SK-N-DZ (cell line): ENCODE results near the gene HNRNPA3.
"Not testable (repeated sequence)": the region's sequence is repeated elsewhere in the genome, so short reads cannot be mapped to it uniquely, and the experiment has no call there.

Source experiments
- DNase-seq: peaks from one replicate; pipeline ENCODE4 v3.0.0-alpha.2; 2015; ENCODE audit warnings: low spot score

HNRNPA3 gene

GRCh38 chr2:177232098-177232704 lies 19.6 kb downstream of the HNRNPA3 start:
- DNase-seq = no peak

DNA sequence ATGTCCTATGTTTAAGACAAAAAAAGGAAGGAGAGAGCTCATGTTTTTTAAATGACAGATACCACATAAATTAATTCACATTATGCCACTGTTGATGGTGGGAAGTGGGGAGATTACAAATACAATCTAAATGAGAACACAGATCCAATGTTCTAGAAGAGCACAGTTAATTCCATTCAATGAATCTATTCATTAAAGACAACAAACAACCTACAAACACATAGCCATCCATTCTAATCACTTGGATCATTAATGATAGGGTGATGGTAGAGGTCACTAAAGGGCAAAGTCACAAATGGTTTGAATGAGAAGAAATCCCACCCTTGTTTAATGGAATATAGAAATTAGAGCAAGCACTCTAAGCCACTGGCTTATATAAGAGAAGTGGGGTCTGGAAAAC lies 21.7 kb downstream of the HNRNPA3 start:
- DNase-seq = no peak

GRCh38 chr2:177235855-177236437 lies 23.4 kb downstream of the HNRNPA3 start:
- no peak for DNase-seq

DNA sequence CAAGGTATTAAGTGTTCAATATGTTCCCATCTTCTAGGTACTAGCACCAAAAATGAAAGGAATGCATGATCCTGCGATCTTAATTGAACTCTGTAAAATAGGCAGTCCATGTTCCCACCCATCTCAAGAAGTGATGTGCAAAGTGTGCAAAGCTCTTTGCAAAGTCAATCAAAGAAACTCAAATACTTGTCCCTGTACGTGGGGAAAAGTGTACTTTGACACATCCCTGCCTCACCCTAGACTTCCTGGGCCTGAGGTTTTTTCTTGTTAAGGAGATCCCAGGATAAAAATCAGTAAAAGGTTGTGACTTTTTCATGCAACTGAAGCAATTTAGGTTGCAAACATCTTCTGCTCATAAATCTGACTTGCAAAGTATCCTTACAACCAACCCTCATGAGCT lies 25.3 kb downstream of the HNRNPA3 start:
- DNase-seq = no peak

- no peak for DNase-seq
Measured at GRCh38 chr2:177239053-177239452, 26.5 kb downstream of the HNRNPA3 start.

GRCh38 chr2:177239932-177240630 lies 27.5 kb downstream of the HNRNPA3 start:
- DNase-seq = peak; percentile 31

GRCh38 chr2:177241711-177242120 lies 29.1 kb downstream of the HNRNPA3 start:
- DNase-seq = peak; percentile 91

DNA sequence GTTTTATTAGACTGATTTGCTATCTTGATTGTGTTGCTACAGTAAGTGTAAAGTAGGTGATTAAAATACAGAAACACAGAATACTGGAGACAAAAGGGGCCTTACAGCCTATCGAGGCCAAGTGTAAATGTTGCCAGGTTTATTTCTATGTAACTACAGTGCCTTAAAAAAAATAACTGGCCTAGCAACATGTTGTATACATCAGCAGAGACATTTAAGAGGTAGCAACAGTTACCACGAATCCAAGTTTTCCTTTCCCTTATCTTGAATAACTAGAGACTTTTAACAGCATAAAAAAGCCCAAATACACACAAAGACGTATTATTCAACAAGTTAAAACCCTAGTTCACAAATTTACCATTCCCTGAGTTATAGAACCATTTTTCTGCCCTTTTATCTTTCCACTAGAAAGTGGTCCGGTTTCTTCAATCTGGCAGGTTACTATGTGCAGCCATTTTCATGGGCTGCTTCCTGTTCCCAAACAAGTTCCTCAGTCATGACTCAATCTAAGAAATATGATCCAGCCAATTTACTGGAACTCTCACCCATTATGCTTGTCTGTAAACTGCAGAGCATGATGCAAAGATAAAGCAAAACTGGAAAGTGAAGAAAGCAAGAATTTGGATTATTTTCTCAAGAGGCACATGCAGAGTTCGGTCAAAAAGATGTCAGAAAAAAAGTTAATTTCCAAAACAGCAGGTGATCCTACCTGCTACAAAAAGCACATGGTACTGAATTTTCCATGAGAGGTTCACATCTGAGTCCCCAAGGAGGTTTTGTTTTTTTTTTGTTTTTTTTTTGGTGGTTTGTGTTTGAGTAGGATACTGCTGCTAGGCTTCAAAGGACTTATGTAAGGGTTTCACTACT lies 29.8 kb downstream of the HNRNPA3 start:
- peak; percentile 93 for DNase-seq

DNA sequence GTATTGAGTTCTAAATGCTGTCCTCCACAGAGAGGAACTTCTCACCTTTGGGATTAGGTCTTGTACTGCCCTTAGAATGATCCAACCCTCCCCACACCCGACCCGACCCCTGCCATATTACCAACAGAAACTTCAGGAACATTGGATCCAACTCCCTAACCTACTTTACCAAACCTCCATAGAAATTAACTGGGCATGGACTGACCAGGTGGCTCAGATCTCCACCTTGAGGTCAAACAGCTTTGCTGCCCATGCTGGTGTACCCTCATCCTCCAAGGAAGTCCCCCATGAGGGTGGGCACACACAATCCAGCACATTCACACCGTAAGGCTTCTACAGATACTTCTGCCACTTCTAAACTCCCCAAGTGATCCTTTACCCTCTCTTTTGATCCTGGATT lies 30.5 kb downstream of the HNRNPA3 start:
- no peak for DNase-seq

DNA sequence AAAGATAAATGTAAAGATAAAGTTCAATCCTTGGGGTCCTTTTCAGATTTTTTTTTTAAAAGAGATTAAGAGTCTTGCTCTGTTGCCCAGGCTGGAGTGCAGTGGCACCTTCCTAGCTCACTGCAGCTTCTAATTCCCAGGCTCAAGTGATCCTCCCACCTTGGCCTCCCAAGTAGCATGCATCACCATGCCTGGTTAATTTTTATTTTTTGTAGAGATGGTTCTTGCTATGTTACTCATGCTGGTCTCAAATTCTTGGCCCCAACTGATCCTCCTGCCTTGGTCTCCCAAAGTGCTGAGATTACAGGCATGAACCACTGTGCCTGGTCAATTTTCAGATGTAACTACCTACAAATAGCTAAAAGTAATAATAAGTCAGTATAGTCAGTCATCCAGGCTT lies 30.9 kb downstream of the HNRNPA3 start:
- no peak for DNase-seq

DNA sequence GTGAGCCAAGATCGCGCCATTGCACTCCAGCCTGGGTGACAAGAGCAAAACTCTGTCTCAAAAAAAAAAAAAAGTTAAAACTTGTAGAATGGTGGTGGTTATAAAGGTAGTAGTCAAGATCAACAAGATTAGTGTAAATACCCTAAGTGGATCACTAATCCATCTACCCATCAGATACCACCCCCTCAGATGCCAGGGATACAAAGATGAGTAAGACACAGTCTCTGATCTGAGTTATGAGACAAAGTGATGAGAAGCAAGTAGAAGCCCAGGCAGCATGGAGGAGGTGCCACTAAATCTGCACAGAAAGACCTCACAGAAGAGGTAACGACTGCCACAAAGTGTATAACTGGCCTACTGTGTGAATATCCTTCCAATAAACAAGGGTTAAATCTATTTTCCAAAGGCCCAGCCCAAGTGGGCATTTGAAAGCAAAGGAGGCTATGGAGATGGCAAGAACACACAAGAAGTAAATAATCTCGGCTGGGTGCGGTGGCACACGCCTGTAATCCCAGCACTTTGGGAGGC lies 31.7 kb downstream of the HNRNPA3 start:
- DNase-seq = no peak

DNA sequence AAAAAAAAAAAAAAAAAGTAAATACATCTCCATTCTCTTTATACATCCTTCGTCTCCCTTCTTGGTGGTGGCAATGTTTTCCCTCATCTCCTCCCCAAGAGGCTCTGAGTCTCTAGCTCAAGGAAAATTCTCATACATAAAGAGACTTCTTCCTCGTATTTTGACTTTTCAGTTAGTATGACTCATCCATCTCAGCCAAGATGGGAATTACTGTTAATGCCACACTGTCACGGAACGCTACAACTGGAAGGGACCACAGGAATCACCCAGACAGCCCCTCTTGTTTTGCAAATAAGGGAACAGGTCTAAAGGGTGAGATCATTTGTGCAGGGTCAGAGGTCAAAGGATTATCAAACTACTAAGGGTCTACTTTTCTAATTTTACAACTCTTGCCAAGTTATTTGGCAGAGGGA lies 32.4 kb downstream of the HNRNPA3 start:
- no peak for DNase-seq

DNA sequence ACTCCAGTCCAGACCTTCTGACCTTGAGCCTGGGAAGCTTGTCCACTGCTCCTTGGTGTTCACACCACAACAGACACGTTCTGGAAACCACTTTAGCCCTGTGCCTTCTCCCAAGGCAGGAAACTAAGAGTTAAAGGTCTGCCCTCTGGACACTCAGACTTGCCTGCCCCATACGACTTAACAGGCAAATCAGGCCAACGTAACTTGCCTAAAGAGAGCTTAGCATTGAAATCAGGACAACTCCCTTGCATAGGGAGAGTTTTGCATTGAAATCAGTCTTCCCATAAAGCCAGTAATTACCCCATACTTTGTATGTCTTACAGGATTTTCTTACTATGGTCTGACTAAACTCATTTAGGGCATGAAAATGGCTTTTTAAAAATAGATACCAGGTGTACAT lies 33.4 kb downstream of the HNRNPA3 start:
- no peak for DNase-seq

DNA sequence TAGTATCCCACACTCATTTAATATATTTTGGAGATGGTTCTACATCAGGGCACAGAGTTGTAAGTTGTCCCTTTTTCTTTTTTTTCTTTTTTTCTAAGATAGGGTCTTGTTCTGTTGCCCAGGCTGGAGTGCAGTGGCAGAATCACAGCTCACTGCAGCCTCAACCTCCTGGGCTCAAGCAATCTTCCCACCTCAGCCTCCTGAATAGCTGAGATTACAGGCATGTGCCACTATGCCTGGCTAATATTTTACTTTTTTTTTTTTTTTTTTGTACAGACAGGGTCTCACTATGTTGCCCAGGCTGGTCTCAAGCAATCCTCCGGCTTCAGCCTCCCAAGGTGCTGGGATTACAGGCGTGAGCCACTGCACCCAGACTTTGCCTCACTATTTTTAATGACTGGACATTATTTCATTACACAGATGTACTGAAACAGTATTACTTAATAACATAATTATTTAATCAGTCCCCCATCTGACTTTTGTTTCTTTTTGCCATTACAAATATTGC lies 34.0 kb downstream of the HNRNPA3 start:
- not testable (repeated sequence) for DNase-seq

DNA sequence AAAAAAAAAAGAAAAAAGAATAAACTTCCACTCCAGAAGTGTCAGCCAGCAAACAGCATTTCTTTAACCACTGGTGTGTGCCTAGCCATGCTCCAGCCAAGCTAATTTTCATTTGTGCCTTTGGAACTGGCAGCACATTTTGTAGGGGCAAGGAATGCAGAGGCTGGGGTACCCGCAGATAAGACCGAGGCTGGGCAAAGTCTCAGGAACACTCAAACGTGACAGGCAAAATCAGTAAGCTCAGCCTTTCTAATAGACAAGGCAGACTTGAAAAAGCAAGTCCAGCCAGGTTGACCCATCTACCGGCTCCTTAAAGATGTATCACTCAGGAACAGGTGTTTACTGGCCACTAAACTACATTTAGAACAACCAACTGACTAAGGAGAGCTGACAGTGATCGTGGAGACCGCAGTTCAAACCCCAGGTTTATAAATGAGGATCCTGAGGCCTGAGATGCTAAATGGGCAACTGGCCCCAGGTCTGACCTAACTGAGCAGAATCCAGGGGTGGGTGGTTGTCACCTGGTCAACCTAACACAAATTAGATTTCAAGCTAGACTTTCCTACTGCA lies 35.2 kb downstream of the HNRNPA3 start:
- DNase-seq = no peak

DNA sequence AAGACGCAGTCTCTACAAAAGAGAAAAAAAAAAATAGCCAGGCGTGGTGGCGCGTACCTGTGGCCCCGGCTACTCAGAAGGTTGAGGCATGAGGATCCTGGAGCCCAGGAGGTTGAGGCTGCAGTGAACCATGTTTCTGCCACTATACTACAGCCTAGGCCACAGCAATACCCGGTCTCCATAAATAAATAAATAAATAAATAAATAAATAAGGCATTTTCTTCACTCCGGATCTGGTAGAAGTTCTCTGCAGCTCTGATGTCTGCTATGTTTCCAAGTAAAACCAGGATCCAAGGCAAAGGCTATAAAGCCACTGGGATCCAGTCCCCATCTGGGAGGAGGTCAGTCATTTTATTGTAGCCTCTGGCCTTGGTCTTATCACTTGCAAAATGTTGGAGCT lies 36.4 kb downstream of the HNRNPA3 start:
- no peak for DNase-seq

GRCh38 chr2:177250461-177250860 lies 37.9 kb downstream of the HNRNPA3 start:
- no peak for DNase-seq

DNA sequence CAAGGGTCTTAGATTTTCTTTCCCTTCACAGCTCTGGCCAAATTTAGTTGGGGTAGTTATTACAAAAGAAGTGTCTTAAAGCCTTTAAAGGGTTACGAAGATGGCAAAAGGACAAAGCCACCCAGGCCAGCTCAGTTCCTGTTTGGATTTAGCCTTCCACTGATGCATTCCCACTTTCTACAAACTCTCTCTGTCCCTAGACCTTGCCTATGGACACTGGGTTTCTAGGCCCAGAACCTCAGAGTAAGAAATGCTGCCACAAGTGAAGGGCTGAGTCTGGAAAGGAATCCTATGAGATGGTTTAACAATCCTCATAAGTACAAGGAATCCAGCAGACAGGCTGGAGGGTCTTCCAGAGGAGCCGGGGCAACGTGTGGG lies 38.6 kb downstream of the HNRNPA3 start:
- DNase-seq = no peak

- no peak for DNase-seq
Measured at GRCh38 chr2:177252808-177253531, 40.4 kb downstream of the HNRNPA3 start.

DNA sequence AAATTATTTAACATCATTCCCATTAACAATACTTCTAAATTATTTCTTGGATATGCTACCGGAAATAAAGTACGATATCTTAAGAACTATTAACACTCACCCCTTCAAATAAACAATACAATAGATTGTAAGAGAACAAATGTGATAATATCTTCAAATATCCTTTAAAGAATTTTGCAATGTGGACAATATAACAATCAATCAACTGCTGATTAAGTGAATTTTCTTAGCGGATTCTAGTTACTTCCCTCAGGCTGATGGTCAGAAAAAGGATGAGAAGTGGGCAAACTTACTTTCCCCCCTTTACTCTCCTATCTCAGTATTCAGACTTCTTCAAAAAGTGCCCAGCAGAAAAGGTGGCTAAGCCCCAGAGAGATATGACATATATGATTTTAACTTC lies 41.1 kb downstream of the HNRNPA3 start:
- DNase-seq = no peak
